Endometrial microvascular endothelial cells (primary cell): ENCODE data around the gene OPA1. TPM values are rescaled to one million over a fixed set of nuclear protein-coding genes. Genes with fewer than 3 reads are reported as not detected.

ENCODE experiments used
- in situ Hi-C: cut with HindIII; loops from 2 replicates; pipeline ENCODE4 v1.10.0; 2017; ENCODE audit warnings: low sequenced_read_pairs, low pct_unique_long_range_greater_than_20kb; ENCODE audit errors: inconsistent ontology term
- total RNA-seq: library from RNA; depleted of rRNA; stranded (reverse); fragments of >200 nt; gene quantifications from one replicate; pipeline ENCODE4 v1.2.3, GENCODE V29; 2015; ENCODE audit errors: inconsistent ontology term

OPA1 gene
- total RNA-seq, 1 donor from 2014 or later: 37.5 TPM

- in situ Hi-C loops: no loop called here
Measured at GRCh38 chr3:193727089-193727488, 134.1 kb downstream of the OPA1 start.

DNA sequence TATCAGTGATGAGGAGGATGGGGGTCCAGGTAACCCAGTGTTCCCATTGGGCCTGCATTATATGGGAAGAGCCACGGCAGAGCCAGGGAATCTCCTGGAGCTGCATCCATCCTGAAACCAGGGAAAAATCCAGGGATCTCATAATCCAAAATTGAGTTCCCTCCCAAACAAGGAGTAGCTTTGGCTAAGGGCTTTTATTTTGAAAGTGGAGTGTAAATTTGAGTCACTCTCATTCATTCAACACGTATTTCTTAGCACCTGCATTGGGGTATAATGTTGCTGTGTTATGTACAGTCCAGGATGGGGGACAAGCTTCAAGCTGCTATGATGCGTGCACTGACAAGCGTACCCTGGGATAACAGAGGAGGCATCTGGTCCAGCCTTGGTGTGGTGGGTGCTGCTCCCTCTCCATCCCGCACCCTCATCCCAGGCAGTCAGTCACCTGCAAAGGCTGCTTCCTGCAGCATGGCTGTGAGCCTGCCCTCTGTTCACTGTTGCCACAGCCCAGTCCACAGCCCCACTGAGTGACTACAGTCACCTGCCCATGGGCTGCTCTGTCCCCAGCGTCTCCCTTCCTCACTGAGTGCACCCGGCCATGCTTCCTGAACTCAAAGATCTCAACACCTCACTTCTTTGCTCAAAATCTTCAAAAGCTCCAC, 135.6 kb downstream of the OPA1 start:
- in situ Hi-C loops: no loop called here

GRCh38 chr3:193729088-193729465, 136.1 kb downstream of the OPA1 start:
- in situ Hi-C loops: no loop called here

- in situ Hi-C loops: no loop called here
Measured at GRCh38 chr3:193729601-193730000, 136.6 kb downstream of the OPA1 start.

DNA sequence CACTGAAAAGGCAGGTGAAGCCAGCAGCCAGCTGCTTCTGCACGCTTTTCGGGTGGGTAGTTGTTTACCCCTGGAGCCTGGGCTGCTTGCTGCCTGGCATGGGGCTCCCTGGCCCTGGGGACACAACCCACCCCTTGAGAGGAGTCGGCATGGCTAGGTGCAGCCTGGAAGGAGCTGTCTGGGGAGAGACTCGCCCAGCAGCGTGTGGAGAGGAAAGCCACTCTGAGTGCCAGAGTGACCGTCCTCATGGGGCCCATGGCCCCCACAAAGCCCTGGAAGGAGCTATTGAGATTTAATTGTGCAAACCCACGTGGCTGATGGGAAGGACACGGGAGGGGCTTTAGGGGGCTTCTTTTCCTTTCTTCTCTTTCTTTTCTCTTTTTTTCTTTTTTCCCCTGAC, 137.5 kb downstream of the OPA1 start:
- in situ Hi-C loops: no loop called here

GRCh38 chr3:193730976-193731375, 138.0 kb downstream of the OPA1 start:
- in situ Hi-C loops: no loop called here

DNA sequence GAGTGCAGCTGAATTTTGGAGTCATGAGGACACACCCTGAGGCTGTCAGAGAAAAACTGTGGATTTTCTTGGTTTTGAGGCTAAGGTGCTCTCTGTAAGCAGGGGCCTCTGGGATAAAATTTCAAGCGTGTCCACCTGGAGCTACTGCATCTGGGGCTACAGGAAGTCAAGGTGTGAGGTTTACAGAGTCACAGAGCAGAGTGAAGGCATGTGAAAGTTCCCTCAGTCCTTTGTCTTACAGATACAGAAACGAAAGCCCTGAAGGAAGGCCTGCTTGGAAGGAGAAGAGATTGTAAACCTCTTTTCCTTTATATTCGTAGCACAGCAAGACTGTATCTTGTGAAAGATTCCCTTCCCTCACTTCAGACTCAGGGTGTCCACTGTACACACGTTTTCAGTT, 138.6 kb downstream of the OPA1 start:
- in situ Hi-C loops: no loop called here

DNA sequence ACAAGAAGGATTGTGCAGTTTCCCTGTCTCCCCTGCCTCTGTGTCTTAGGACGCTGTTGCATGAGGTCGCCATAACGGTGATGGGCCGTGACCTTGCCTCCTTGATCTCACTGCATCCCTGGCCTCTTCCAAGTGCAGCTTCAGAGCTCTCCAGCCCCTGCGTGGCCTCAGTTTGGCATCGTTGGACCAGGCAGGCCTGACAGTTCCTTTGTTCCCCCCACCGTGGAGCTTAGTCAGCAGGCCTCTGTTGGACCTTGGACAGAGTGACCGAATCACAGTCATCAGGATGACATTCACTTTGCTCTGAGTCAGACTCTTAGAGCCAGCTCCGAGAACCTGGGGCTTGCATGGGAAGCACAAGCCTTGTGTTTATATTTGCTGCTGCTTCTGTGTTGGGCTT, 139.4 kb downstream of the OPA1 start:
- in situ Hi-C loops: no loop called here

DNA sequence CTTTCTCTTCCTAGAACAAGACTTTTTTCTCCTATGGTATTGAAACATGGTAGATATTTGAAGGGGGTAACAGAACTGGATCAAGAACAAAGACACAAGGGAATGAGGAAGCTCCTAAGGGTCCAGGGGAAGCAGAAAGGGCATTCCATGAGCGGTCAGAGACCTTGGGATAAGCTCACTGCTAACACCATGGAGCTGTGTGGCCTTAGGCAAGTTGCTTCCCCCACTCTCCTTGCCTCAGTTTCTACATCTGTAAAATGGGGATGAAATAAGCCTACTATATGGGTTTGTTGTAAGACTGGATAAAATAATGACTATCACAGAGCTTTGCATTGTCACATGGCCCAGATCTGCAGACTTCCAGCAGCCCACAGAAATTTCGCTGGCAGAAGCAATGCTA, 139.8 kb downstream of the OPA1 start:
- in situ Hi-C loops: no loop called here

- in situ Hi-C loops: no loop called here
Measured at GRCh38 chr3:193734737-193735366, 141.8 kb downstream of the OPA1 start.

DNA sequence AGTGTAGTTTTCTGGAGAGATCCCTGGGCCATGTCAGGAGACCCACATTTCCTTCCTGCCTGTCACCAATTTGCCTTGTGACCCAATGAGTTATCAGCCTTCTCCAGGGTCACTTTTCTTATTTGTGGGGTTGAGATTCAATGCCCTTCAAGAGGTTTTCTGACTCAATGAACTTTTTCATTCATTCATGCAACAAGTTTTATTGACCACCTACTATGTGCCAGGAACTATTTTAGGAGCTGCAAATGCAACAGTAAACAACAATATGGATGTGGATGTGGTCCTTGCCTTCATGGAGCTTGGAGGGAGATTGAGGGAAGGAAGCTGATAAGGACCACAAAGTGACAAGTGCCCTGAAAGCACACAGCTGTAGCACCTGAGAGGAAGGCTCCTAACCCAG, 142.8 kb downstream of the OPA1 start:
- in situ Hi-C loops: no loop called here

GRCh38 chr3:193736616-193737015, 143.6 kb downstream of the OPA1 start:
- in situ Hi-C loops: no loop called here

DNA sequence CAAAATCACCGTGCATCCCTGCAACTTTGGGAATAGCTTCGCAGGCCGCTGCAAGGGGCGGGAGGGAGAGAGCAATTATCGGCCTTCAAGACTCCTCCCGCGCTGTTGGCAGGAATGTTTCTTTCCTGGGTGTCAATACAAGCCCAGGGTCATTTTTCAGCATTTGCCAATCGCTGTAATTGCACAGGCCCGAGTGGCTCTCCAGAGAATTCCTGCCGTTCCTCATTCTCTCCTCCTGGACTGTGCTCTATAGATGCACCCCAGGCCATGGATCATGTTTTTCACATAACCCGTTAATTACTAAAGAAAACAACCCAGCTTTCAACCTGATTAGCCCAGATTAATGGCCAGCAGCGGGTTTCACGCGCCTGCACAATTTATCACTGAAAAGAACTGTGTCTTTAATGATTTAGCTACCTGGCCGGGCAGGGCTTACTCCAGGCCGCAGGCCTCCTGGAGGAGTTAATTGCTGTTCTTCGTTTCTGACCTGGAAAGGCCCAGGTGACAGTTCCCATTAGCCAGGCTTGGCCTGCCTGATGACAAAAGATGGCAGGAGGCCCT, 144.3 kb downstream of the OPA1 start:
- in situ Hi-C loops: no loop called here

DNA sequence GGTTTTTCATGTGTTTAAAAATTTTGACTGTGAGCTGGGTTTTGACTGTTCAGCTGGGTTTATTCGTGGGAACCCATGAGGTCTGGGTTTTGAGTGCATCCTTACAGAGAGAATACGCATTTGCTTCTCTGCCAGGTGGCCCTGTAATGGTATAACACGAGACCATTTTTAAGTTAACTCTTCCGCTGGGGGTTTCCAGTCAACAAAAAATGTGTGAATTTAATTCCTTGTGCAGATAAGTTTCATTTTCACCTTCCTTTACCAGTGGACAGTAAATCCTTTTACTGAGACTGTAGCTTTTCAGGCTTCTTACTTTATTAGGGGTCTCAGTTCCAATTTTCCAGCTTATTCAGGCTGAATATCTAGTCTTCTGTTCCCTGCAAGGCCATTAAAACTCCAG, 149.6 kb downstream of the OPA1 start:
- in situ Hi-C loops: no loop called here

DNA sequence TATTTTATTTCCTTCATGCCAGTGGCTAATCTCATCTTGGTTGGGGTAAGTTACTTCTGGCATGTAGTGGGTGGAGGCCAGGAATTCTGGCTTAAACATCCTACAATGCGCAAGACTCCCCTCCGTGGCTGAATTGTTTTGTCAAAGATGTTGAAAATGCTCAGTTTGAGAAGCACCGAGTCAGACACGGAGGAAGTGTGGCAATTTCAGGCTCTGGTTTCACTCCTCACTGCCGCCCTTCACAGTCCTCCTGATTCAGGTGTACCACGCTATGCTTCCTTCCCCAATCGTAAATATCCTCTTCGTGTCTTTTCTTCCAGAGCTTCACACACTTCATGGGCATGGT, 150.7 kb downstream of the OPA1 start:
- in situ Hi-C loops: no loop called here

GRCh38 chr3:193744048-193744821, 151.2 kb downstream of the OPA1 start:
- in situ Hi-C loops: no loop called here

GRCh38 chr3:193744822-193745684, 152.0 kb downstream of the OPA1 start:
- in situ Hi-C loops: no loop called here

DNA sequence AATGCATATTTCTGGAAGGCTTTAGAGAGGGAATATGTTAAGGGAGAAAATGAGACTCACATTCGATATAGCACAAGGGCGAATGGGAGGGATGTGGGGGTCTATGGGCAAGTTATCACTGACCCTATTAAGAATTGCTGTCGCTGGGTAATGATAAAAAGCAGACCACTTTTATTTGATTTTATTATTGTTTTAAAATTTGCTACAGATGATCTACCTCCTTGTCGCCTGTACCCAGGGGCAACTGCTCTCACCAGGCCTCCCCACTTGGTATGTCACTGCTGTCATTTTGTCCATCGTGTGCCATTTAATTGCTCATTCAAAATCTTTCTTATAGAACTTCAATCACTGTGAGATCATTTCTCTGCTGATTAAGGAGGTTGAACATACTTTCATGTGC, 153.8 kb downstream of the OPA1 start:
- in situ Hi-C loops: no loop called here
